ENCODE data around the gene NNT.

The NNT gene

GRCh38 chr5:43676083-43676840 is 73.3 kb downstream of the NNT start:
- TF ChIP-seq CTCF (IDR thresholded peaks at IDR 0.05; ENCODE audit: control insufficient read depth, extremely low read depth, insufficient read depth): no peak
- H3K4me3 ChIP-seq (ENCODE audit: low read depth, low read length): no peak overlapping the region
- no peak for DNase-seq (ENCODE audit: low read depth)

GRCh38 chr5:43677253-43677652 is 74.3 kb downstream of the NNT start:
- no peak overlapping the region for H3K4me3 ChIP-seq (ENCODE audit: low read depth, low read length)
- TF ChIP-seq CTCF (IDR thresholded peaks at IDR 0.05; ENCODE audit: control insufficient read depth, extremely low read depth, insufficient read depth): no peak
- no peak for DNase-seq (ENCODE audit: low read depth)

- H3K4me3 ChIP-seq (ENCODE audit: low read depth, low read length): no peak overlapping the region
- DNase-seq (ENCODE audit: low read depth): no peak
- TF ChIP-seq CTCF (IDR thresholded peaks at IDR 0.05; ENCODE audit: control insufficient read depth, extremely low read depth, insufficient read depth): no peak
Observed at GRCh38 chr5:43679214-43679613, 76.2 kb downstream of the NNT start.

GRCh38 chr5:43680286-43680685 is 77.3 kb downstream of the NNT start:
- no peak overlapping the region for H3K4me3 ChIP-seq (ENCODE audit: low read depth, low read length)
- no peak for TF ChIP-seq CTCF (IDR thresholded peaks at IDR 0.05; ENCODE audit: control insufficient read depth, extremely low read depth, insufficient read depth)
- DNase-seq (ENCODE audit: low read depth): no peak

GRCh38 chr5:43683884-43684471 is 81.0 kb downstream of the NNT start:
- no peak overlapping the region for H3K4me3 ChIP-seq (ENCODE audit: low read depth, low read length)
- DNase-seq (ENCODE audit: low read depth): no peak
- TF ChIP-seq CTCF (IDR thresholded peaks at IDR 0.05; ENCODE audit: control insufficient read depth, extremely low read depth, insufficient read depth): no peak

- no peak for DNase-seq (ENCODE audit: low read depth)
- H3K4me3 ChIP-seq (ENCODE audit: low read depth, low read length): no peak overlapping the region
- no peak for TF ChIP-seq CTCF (IDR thresholded peaks at IDR 0.05; ENCODE audit: control insufficient read depth, extremely low read depth, insufficient read depth)
Observed at GRCh38 chr5:43685252-43685950, 82.4 kb downstream of the NNT start.
